Fibroblast of peridontal ligament (primary cell): ENCODE data around the gene MTUS2.

Experiments used
- DNase-seq: peaks from one replicate; pipeline ENCODE4 v3.0.0-alpha.2; 2010; ENCODE audit errors: extremely low read depth

Gene MTUS2

GRCh38 chr13:29484796-29485195 lies 664.7 kb downstream of the MTUS2 start:
- no peak for DNase-seq

- no peak for DNase-seq
Observed at GRCh38 chr13:29486551-29486950, 666.4 kb downstream of the MTUS2 start.

- DNase-seq, result no peak
Observed at GRCh38 chr13:29487466-29488454, 667.6 kb downstream of the MTUS2 start.

DNA sequence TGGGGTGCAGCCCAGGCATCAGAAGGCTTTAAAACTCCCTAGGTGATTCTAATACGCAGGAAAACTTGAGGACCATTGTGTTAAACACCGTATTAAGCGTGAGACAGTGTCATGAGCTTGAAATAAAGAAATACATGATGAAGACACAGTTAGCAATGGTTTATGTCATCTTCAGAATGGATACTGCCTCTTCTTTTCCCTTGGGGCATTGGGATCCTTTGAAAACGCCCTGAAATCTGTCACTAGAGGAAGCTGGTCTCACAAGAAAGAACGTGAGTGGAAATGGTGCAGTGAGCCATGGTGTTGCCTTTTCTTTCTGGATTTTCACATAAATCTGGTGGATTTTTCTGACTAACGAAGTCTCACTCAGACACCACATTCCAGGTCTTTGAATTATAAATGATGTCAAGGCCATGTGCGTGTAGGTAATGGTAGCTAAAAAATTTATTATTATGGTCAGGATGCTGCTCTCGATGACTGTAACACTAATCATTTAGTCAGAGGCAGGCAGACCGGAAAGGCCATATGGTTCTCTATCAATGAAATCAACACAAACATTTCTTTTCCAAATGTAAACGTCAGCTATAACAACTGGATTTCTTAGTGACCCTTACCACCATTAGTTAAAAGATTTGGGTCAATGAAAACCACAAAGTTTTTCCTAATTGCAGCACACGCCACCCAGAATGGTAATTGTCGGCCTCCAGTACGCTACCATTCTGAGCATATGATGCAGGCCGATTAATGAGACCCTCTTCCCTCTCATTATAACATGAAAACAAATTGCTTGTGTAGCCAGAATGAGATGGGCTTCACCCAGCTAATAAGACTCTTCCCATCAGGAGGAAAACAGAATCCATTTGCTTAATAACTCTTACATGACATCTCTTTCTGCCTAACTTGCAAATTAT lies 669.8 kb downstream of the MTUS2 start:
- DNase-seq, result no peak

DNA sequence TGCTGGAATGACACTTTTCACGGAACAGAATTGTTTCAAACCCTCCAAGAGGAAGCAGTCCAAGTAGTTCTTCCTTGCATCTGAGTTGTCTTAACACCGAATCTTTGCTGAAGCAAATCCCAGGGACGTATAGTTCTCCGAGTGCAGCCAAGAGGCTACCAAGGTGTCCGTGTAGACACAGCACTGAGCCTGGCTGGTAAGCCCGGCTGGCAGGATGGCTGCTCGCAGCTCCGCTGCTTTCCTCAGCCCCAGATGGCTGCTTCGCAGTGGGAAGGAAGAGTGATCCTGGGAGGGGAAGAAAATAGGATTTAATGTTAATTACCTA lies 670.4 kb downstream of the MTUS2 start:
- DNase-seq, result no peak

DNA sequence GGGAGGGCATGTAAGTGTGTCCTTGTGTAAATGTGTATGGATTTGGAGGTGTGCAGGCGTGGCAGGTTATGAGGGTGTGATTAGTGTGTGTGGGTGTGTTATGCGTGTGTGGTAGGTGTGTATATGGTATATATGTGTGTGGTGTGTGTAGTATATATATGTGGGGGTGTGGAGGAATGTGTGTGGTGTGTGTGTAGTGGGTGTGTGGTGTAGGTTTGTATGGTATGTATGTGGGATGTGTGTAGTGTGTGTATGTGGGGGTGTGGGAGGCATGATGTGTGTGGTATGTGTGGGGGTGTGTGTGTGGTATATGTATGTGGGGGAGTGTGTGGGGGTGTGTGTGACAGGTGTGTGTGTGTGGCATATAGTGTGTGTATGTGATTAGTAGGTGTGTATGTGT lies 671.1 kb downstream of the MTUS2 start:
- DNase-seq, result no peak

- DNase-seq, result no peak
Observed at GRCh38 chr13:29493796-29494195, 673.7 kb downstream of the MTUS2 start.

- no peak for DNase-seq
Observed at GRCh38 chr13:29494520-29494919, 674.4 kb downstream of the MTUS2 start.

DNA sequence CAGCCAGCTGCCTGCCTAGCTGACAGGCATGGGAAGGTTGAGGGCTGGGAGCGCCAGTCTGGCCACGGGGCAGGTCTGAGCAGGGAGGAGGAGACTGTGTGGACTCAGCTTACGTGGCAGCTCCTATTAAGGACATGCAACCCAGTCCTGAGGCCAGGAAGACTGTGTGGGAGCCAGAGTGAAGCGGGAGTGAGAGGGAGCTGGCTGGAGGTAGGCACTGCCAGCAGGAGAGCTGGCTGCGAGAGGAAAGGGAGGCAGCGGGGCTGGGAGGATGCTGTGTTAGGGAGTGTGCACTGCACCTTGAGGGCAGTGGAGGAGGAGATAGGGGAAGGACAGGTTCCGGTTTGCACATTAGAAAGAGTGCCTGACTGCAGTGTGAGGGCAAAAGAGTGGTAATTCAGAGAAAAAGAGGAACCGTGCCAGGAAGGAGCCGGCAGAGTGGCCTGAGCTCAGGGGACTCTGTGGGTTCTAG lies 676.1 kb downstream of the MTUS2 start:
- DNase-seq, result no peak

GRCh38 chr13:29497137-29497654 lies 677.1 kb downstream of the MTUS2 start:
- peak; percentile 47 for DNase-seq

- DNase-seq, result no peak
Observed at GRCh38 chr13:29498426-29499040, 678.4 kb downstream of the MTUS2 start.

DNA sequence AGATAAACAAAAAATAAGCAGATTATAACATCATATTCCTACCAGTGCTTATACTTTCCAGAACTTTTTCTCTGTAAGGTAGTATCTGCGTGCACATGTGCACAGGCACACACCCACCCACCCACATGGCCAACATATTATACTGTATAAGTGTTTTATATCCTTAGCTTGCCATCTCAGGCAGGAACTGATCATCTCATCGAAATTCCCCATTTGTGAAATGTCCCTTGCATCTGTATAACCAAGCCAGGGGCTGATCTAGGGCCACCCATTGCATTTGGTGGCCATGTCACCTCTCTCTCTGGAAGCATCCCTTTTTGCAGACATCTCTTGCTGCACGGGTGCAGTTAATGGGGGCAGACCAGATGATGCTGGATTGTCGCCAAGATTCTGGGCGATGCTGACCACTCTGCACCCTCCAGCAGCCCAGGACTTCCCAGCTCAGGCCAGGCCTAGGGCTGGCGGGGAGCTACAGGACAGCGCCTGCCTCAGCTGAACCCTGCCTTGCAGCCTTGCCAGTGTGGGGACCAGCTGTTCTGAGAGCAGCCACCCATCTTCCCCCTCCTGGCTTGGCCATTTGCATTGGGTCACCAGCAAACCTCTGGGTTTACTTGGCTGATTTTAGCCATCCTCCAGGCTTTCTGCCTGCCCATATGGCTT lies 679.5 kb downstream of the MTUS2 start:
- no peak for DNase-seq

DNA sequence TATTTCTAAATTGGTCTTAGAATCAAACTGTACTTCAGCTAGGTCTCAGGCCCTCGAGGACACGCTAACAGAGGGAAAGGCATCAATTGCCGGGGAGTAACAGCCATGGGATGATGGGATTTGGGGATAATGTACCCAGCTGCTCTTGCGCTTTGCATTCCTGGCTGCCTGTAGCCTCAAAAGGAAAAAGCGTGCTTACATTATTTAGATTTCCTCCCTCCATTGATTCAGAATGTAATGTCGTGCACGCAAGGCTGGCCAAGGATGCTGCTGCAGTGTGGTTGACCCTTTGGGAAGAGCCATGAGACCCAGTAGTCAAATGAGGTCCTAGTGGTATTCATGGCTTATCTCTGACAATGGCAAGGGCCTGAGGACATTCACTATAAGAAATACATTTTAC lies 680.2 kb downstream of the MTUS2 start:
- no peak for DNase-seq

DNA sequence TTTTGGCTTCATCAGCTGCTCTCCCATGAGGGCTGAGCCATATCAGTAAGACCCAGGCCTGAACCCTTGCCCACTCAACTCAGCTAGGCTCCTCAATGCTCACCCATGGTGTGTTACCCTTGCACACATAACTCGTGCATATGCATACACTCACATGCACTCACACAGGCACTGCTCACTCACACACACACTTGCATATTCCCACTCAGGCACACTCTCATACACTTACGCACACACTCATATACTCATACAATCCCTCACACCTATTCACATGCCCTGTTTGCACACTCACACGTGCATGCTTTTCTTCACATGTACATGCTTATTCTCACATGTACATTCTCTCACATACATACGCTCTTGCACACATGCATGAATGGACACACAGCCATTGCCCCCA lies 681.5 kb downstream of the MTUS2 start:
- DNase-seq, result no peak

DNA sequence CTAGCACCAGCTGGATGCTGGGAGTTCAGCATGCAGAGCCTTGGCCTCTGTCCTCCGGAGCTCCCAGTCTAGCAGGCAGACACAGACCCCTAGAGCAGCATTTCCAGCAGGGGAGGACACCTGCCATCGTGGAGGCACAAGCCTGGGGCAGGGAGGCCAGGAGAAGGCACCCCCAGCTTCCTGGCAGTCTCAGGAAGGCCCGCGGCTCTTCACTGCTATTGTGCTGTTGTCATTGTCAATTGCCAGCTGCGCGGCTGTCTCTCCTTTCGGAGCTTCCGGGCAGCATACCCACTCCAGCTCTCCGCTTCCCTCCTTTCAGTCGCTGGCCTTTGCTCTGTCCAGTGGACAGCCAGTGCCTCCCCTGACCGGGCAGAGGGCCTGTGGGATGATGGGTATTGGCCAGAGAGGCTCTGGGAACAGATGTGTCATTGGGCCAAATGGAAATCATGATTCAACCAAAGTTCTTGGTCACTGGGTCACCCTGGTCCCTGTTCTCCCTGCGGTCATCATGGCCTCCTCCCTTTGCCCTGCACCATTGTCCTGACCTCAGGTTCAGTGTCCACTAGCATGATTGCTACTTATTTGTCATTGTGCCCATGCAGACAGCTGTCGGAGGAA lies 682.4 kb downstream of the MTUS2 start:
- DNase-seq, result no peak

DNA sequence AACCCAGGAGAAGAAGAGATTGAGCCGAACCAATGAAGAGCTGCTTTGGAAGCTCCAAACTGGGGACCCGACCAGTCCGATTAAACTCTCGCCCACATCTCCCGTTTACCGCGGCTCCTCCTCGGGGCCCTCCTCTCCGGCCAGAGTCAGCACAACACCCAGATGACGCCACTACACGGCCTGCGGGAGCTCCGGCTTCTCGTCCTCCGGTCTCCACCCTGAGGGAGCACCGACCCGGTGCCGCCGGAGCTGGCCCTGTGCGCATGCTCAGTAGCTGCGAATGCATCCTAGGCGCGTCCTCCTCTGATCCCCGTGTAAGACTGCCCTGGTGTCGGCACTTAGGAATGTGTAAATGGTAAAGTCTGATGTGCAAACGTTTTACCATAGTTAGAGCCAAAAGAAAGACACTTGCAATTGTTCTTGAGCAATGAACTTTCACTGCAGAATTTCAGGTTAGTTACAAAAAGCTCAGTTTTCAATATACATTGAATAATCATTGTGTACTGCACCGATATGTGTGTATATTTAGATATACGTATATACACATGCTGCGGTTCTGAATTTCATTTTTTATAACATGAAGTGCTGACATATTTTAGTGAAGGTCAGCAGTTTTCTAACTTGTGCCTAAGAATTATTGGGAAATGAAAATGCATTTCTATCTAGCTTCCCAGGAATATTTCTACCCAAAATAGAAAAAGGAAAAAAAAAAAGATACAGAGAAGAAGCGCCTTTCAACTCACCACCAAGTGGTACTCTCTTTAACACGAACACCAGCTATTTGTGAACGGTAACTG lies 683.1 kb downstream of the MTUS2 start:
- no peak for DNase-seq

DNA sequence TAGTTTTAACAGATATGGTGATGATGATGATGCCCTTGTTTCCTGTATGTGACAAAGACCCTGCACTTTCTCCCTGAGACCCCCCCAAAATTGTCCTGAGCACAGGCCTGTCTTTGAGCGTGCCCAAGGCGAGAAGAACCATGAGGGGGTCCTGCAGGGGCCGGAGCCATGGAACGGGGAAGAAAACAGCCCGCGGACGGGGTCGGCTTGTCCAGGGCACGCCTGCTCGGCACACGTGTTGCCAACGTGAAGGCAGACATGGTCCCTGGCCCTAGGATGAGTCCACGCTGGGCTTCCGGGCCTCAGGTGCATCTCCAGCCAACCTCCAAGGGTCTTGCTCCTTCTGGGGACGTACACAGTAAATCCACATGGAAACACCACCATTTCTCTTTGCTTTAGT lies 684.6 kb downstream of the MTUS2 start:
- DNase-seq, result no peak

DNA sequence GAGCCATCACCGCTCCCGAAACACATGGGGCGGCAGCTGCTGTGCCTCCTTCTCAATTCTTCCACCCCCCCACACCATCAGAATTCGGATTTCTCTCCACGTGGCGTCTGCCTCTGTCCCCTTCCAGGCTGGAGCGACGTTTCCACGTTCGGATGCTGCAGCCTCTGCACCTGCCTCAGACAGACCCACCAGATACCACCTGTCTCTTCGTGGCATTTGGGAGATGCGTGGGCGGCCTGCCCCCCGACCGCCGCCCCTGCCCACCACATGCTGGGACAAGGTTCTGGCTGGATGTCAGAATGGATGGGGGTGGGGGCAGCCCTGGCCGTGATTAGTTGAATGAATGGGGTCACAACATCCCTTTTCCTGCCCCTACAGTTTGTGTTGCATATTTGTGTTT lies 685.4 kb downstream of the MTUS2 start:
- no peak for DNase-seq

DNA sequence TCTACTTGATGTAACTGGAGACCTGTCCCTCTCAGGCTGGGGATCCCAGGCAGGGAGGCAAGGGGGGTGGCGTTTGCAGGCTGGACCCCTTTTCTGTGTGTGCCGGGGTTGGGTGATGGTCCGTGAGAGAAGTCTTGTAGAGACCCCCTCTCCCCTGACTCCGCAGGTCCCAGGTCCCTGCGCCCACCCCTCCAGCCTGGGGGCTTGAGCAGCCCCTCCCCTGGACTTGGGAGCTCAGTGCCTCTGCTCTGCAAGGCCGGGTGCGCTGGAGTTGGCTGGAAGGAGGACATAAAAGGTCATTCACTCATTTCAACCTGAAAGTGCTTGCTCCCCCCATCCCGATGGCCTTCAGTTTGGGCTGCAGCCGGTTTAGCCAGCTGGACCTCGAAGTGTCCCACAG lies 685.8 kb downstream of the MTUS2 start:
- no peak for DNase-seq

DNA sequence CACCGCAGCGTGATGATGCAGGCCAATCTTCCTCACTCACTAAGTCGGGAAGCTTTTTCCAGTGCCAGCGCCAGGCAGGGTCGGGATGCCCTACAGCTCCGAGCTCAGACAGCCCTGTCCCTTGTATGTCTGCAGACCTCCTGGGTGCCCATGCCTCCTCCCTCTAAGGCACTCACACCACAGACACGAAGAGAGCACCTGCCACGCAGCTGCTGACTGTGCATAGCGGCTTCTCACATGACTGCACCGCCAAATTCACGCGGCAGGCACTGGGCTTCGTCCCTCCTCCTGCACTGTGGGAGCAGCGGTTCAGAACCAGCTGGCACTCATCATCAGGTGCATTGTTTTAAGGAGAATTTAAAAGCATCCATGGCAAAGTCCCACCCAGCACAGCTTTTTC lies 687.2 kb downstream of the MTUS2 start:
- no peak for DNase-seq
